IPS DF 19.7 (cell line): ENCODE measurements around the gene COL4A2.
"Not testable (repeated sequence)": the region's sequence is repeated elsewhere in the genome, so short reads cannot be mapped to it uniquely, and the experiment has no call there.

Experiments
- DNase-seq: peaks from one replicate; pipeline ENCODE4 v3.0.0-alpha.2; 2013; ENCODE audit warnings: low read depth, low spot score

Gene COL4A2

GRCh38 chr13:110438211-110438610, 131.1 kb downstream of the COL4A2 start:
- no peak for DNase-seq

- DNase-seq, result no peak
Measured at GRCh38 chr13:110438776-110439175, 131.7 kb downstream of the COL4A2 start.

GRCh38 chr13:110440946-110441731, 134.1 kb downstream of the COL4A2 start:
- DNase-seq, result no peak

- DNase-seq, result no peak
Measured at GRCh38 chr13:110442930-110443621, 136.0 kb downstream of the COL4A2 start.

GRCh38 chr13:110443622-110444225, 136.6 kb downstream of the COL4A2 start:
- DNase-seq, result no peak

- DNase-seq, result no peak
Measured at GRCh38 chr13:110444226-110444653, 137.2 kb downstream of the COL4A2 start.

- DNase-seq, result no peak
Measured at GRCh38 chr13:110445183-110445582, 138.1 kb downstream of the COL4A2 start.

GRCh38 chr13:110445722-110446574, 138.9 kb downstream of the COL4A2 start:
- no peak for DNase-seq

- no peak for DNase-seq
Measured at GRCh38 chr13:110446575-110446890, 139.4 kb downstream of the COL4A2 start.

GRCh38 chr13:110447058-110447511, 140.0 kb downstream of the COL4A2 start:
- DNase-seq, result no peak

GRCh38 chr13:110447801-110448200, 140.7 kb downstream of the COL4A2 start:
- DNase-seq, result no peak

GRCh38 chr13:110448230-110448629, 141.1 kb downstream of the COL4A2 start:
- no peak for DNase-seq

- no peak for DNase-seq
Measured at GRCh38 chr13:110448677-110449076, 141.6 kb downstream of the COL4A2 start.

- DNase-seq, result no peak
Measured at GRCh38 chr13:110449219-110450015, 142.3 kb downstream of the COL4A2 start.

GRCh38 chr13:110450016-110450900, 143.2 kb downstream of the COL4A2 start:
- no peak for DNase-seq

GRCh38 chr13:110450941-110451730, 144.1 kb downstream of the COL4A2 start:
- no peak for DNase-seq

- not testable (repeated sequence) for DNase-seq
Measured at GRCh38 chr13:110453091-110453490, 146.0 kb downstream of the COL4A2 start.

- DNase-seq, result no peak
Measured at GRCh38 chr13:110453797-110454196, 146.7 kb downstream of the COL4A2 start.

GRCh38 chr13:110454227-110454859, 147.3 kb downstream of the COL4A2 start:
- DNase-seq, result no peak
